Measurements from ENCODE around the gene EPN3.

The EPN3 gene

GRCh38 chr17:50576864-50577263 is 44.3 kb downstream of the EPN3 start:
- Histone ChIP-seq H3K36me3 (ENCODE audit: control insufficient read depth, insufficient read depth, low read length) (no peaks in the 10 kb centered on the region), H3K4me3 (ENCODE audit: insufficient read depth, low read depth, low read length, poor library complexity, severe bottlenecking) (no peak overlapping the region), H3K9me3 (ENCODE audit: control insufficient read depth, low read length) (no peaks in the 10 kb centered on the region), H3K27me3 (replicated peaks; ENCODE audit: control insufficient read depth, insufficient read depth, low read length, poor library complexity, severe bottlenecking) (no peaks in the 10 kb centered on the region), H3K27ac (ENCODE audit: insufficient read depth, low read length, poor library complexity, severe bottlenecking) (no peak overlapping the region), H3K4me1 (ENCODE audit: control insufficient read depth, insufficient read depth, low read length, poor library complexity, severe bottlenecking) (no peaks in the 10 kb centered on the region)
- DNase-seq, result no peak

DNA sequence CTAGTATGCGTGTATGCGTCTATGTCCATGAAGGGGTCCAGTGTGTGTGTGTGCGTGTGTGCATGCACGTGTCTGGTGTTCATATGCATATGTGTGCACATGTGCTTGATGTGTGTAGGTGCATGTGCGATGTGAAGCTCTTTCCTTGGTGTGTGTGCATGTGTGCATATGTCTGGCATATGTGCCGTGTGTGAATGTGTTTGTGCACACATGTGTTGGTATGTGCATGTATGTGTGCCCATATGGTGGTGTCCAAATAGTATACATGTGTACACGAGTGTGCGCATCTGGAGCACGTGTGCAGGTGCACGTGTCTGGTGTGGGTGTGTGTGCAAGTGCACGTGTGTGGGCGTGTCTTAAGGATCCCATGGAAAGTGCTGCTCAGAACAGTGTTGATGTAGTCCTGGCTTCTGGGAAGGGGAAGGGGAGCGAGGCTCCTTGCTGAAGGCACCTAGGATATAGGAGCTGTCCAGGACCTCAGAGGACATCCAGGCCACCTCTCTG is 45.0 kb downstream of the EPN3 start:
- no peak overlapping the region for H3K27ac ChIP-seq (ENCODE audit: insufficient read depth, low read length, poor library complexity, severe bottlenecking)

GRCh38 chr17:50578173-50578572 is 45.6 kb downstream of the EPN3 start:
- Histone ChIP-seq H3K36me3 (ENCODE audit: control insufficient read depth, insufficient read depth, low read length) (no peaks in the 10 kb centered on the region), H3K4me3 (ENCODE audit: insufficient read depth, low read depth, low read length, poor library complexity, severe bottlenecking) (no peak overlapping the region), H3K9me3 (ENCODE audit: control insufficient read depth, low read length) (no peaks in the 10 kb centered on the region), H3K4me1 (ENCODE audit: control insufficient read depth, insufficient read depth, low read length, poor library complexity, severe bottlenecking) (no peaks in the 10 kb centered on the region), H3K27ac (ENCODE audit: insufficient read depth, low read length, poor library complexity, severe bottlenecking) (no peak overlapping the region), H3K27me3 (replicated peaks; ENCODE audit: control insufficient read depth, insufficient read depth, low read length, poor library complexity, severe bottlenecking) (no peaks in the 10 kb centered on the region)
- DNase-seq, result no peak

More for the DNA sequence above, 45.0 kb downstream of the EPN3 start:
- H3K4me3 ChIP-seq (ENCODE audit: insufficient read depth, low read depth, low read length, poor library complexity, severe bottlenecking), result no peak overlapping the region
- H3K27me3 ChIP-seq (replicated peaks; ENCODE audit: control insufficient read depth, insufficient read depth, low read length, poor library complexity, severe bottlenecking), result no peaks in the 10 kb centered on the region
- H3K36me3 ChIP-seq (ENCODE audit: control insufficient read depth, insufficient read depth, low read length), result no peaks in the 10 kb centered on the region
- DNase-seq, result no peak
- no peaks in the 10 kb centered on the region for H3K9me3 ChIP-seq (ENCODE audit: control insufficient read depth, low read length)
- H3K4me1 ChIP-seq (ENCODE audit: control insufficient read depth, insufficient read depth, low read length, poor library complexity, severe bottlenecking), result no peaks in the 10 kb centered on the region

- H3K36me3 ChIP-seq (ENCODE audit: control insufficient read depth, insufficient read depth, low read length), result no peaks in the 10 kb centered on the region
- H3K4me1 ChIP-seq (ENCODE audit: control insufficient read depth, insufficient read depth, low read length, poor library complexity, severe bottlenecking), result no peaks in the 10 kb centered on the region
- H3K4me3 ChIP-seq (ENCODE audit: insufficient read depth, low read depth, low read length, poor library complexity, severe bottlenecking), result no peak overlapping the region
- DNase-seq, result no peak
- no peaks in the 10 kb centered on the region for H3K27me3 ChIP-seq (replicated peaks; ENCODE audit: control insufficient read depth, insufficient read depth, low read length, poor library complexity, severe bottlenecking)
- no peaks in the 10 kb centered on the region for H3K9me3 ChIP-seq (ENCODE audit: control insufficient read depth, low read length)
- no peak overlapping the region for H3K27ac ChIP-seq (ENCODE audit: insufficient read depth, low read length, poor library complexity, severe bottlenecking)
Measured at GRCh38 chr17:50579399-50579798, 46.9 kb downstream of the EPN3 start.

DNA sequence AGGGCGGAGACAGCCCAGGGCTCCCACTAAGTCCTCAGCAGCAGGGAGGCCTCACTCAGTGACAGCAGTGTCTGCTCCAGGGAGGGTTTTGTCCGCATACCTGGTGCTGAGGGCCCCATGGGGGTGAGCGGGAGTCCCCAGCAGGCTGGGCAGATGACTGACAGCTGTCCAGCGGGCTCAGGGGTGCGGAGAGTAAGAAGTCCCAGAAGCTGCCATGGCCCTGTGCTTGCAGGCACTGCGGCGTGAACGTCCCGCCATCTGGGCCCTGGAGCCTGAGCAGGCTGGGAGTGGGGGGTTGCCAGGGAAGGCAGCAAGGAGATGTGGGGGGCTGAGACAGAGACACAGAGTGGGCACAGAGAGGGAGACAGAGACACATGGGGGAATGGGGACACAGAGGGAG is 48.1 kb downstream of the EPN3 start:
- no peaks in the 10 kb centered on the region for H3K9me3 ChIP-seq (ENCODE audit: control insufficient read depth, low read length)
- no peak overlapping the region for H3K4me3 ChIP-seq (ENCODE audit: insufficient read depth, low read depth, low read length, poor library complexity, severe bottlenecking)
- no peak for DNase-seq
- H3K4me1 ChIP-seq (ENCODE audit: control insufficient read depth, insufficient read depth, low read length, poor library complexity, severe bottlenecking), result no peaks in the 10 kb centered on the region
- H3K27ac ChIP-seq (ENCODE audit: insufficient read depth, low read length, poor library complexity, severe bottlenecking), result no peak overlapping the region
- H3K27me3 ChIP-seq (replicated peaks; ENCODE audit: control insufficient read depth, insufficient read depth, low read length, poor library complexity, severe bottlenecking), result no peaks in the 10 kb centered on the region
- no peaks in the 10 kb centered on the region for H3K36me3 ChIP-seq (ENCODE audit: control insufficient read depth, insufficient read depth, low read length)

DNA sequence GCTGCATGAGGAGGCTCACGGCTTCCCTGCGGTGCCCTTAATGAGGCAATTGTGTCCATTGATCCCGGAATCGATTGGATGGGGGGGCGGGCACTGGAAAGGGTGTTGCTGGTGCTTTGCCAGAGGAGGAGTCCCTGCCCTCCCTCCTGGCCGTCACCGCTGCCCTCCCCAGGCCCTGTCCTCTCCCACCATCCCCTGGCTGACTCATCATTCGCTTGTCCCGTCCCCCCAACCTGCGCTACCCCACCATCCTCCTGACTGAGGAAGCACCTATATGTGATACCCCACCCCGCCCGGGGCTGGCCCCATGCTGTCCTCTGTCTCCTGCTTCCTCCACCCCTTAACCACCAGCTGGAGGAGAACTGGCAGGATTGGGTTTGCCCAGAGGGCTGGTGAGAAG is 48.8 kb downstream of the EPN3 start:
- Histone ChIP-seq H3K27ac (ENCODE audit: insufficient read depth, low read length, poor library complexity, severe bottlenecking) (no peak overlapping the region), H3K4me3 (ENCODE audit: insufficient read depth, low read depth, low read length, poor library complexity, severe bottlenecking) (no peak overlapping the region), H3K27me3 (replicated peaks; ENCODE audit: control insufficient read depth, insufficient read depth, low read length, poor library complexity, severe bottlenecking) (no peaks in the 10 kb centered on the region), H3K9me3 (ENCODE audit: control insufficient read depth, low read length) (no peaks in the 10 kb centered on the region), H3K36me3 (ENCODE audit: control insufficient read depth, insufficient read depth, low read length) (no peaks in the 10 kb centered on the region), H3K4me1 (ENCODE audit: control insufficient read depth, insufficient read depth, low read length, poor library complexity, severe bottlenecking) (no peaks in the 10 kb centered on the region)
- no peak for DNase-seq

DNA sequence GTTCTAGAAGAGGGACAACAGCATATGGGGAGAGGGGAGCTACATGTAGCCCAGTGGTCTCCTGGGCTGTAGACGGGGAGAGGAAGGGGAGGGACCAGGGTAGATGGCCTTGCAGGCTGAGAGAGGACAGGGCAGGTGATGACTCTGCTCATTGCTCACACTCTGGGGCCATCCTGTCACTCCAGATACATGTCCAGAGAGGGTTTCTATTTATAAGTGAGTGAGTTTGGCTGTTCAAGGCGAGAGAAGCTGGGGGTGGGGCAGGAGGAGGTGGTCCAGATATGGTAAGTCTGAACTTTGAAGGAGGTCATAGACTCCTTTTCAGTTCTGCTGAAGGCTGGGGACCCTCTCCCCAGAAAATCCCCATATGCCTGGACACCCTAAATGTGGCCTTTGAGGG is 50.2 kb downstream of the EPN3 start:
- no peak for DNase-seq
- no peaks in the 10 kb centered on the region for H3K27me3 ChIP-seq (replicated peaks; ENCODE audit: control insufficient read depth, insufficient read depth, low read length, poor library complexity, severe bottlenecking)

DNA sequence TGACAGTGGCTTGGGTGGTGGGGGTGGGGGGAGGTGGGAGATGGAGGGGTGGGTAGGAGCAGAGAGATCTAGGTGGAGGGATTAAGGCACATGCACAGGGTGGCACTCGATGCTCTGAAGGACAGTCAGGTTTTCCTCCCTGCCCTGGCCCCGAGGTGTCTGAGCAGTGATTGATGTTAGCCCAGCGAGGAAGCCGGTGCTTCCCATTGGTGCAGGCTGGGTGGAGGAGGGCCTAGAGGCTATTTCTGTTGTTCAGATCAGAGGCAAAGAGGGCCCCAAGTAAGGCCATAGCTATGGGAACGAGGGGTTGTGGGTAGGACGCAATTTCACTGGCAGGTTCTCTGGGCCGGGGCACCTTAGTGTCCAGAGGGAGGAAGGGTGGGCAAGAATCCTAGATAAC is 51.1 kb downstream of the EPN3 start:
- H3K27ac ChIP-seq (ENCODE audit: insufficient read depth, low read length, poor library complexity, severe bottlenecking), result no peak overlapping the region
- H3K36me3 ChIP-seq (ENCODE audit: control insufficient read depth, insufficient read depth, low read length), result no peaks in the 10 kb centered on the region
- no peak overlapping the region for H3K4me3 ChIP-seq (ENCODE audit: insufficient read depth, low read depth, low read length, poor library complexity, severe bottlenecking)
- DNase-seq, result no peak
- H3K9me3 ChIP-seq (ENCODE audit: control insufficient read depth, low read length), result no peaks in the 10 kb centered on the region
- no peaks in the 10 kb centered on the region for H3K4me1 ChIP-seq (ENCODE audit: control insufficient read depth, insufficient read depth, low read length, poor library complexity, severe bottlenecking)
- H3K27me3 ChIP-seq (replicated peaks; ENCODE audit: control insufficient read depth, insufficient read depth, low read length, poor library complexity, severe bottlenecking), result no peaks in the 10 kb centered on the region

More for the DNA sequence above, 50.2 kb downstream of the EPN3 start:
- H3K4me3 ChIP-seq (ENCODE audit: insufficient read depth, low read depth, low read length, poor library complexity, severe bottlenecking), result no peak overlapping the region
- no peak overlapping the region for H3K27ac ChIP-seq (ENCODE audit: insufficient read depth, low read length, poor library complexity, severe bottlenecking)
- no peaks in the 10 kb centered on the region for H3K4me1 ChIP-seq (ENCODE audit: control insufficient read depth, insufficient read depth, low read length, poor library complexity, severe bottlenecking)
- no peaks in the 10 kb centered on the region for H3K36me3 ChIP-seq (ENCODE audit: control insufficient read depth, insufficient read depth, low read length)
- no peaks in the 10 kb centered on the region for H3K9me3 ChIP-seq (ENCODE audit: control insufficient read depth, low read length)

GRCh38 chr17:50584116-50584515 is 51.6 kb downstream of the EPN3 start:
- Histone ChIP-seq H3K27ac (ENCODE audit: insufficient read depth, low read length, poor library complexity, severe bottlenecking) (no peak overlapping the region), H3K4me3 (ENCODE audit: insufficient read depth, low read depth, low read length, poor library complexity, severe bottlenecking) (no peak overlapping the region), H3K36me3 (ENCODE audit: control insufficient read depth, insufficient read depth, low read length) (no peaks in the 10 kb centered on the region), H3K9me3 (ENCODE audit: control insufficient read depth, low read length) (no peaks in the 10 kb centered on the region), H3K27me3 (replicated peaks; ENCODE audit: control insufficient read depth, insufficient read depth, low read length, poor library complexity, severe bottlenecking) (no peaks in the 10 kb centered on the region), H3K4me1 (ENCODE audit: control insufficient read depth, insufficient read depth, low read length, poor library complexity, severe bottlenecking) (no peaks in the 10 kb centered on the region)
- DNase-seq, result no peak

DNA sequence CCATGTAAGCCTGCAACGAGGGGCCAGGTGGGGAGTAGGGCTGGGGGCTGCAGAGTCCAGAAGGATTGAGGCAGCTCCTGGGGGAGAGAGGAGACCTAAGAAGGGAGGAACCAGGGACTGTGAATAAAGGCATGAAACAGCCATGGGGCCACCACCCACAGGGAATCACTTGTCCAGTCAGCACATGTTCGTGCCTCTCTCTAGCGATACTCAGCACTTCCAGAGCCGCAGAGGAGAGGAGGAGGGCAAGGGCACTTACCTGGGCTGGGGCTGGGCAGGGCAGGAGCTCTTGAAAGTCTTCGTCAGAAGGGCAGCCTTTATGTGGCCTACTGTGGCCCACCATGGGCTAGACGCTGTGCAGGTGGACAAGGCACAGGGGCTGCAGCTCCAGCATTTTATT is 52.2 kb downstream of the EPN3 start:
- DNase-seq, result no peak

GRCh38 chr17:50585346-50585745 is 52.8 kb downstream of the EPN3 start:
- no peaks in the 10 kb centered on the region for H3K36me3 ChIP-seq (ENCODE audit: control insufficient read depth, insufficient read depth, low read length)
- no peaks in the 10 kb centered on the region for H3K4me1 ChIP-seq (ENCODE audit: control insufficient read depth, insufficient read depth, low read length, poor library complexity, severe bottlenecking)
- no peak overlapping the region for H3K4me3 ChIP-seq (ENCODE audit: insufficient read depth, low read depth, low read length, poor library complexity, severe bottlenecking)
- no peak overlapping the region for H3K27ac ChIP-seq (ENCODE audit: insufficient read depth, low read length, poor library complexity, severe bottlenecking)
- H3K27me3 ChIP-seq (replicated peaks; ENCODE audit: control insufficient read depth, insufficient read depth, low read length, poor library complexity, severe bottlenecking), result no peaks in the 10 kb centered on the region
- no peaks in the 10 kb centered on the region for H3K9me3 ChIP-seq (ENCODE audit: control insufficient read depth, low read length)
- DNase-seq, result no peak

More for the DNA sequence above, 52.2 kb downstream of the EPN3 start:
- Histone ChIP-seq H3K9me3 (ENCODE audit: control insufficient read depth, low read length) (no peaks in the 10 kb centered on the region), H3K4me1 (ENCODE audit: control insufficient read depth, insufficient read depth, low read length, poor library complexity, severe bottlenecking) (no peaks in the 10 kb centered on the region), H3K27me3 (replicated peaks; ENCODE audit: control insufficient read depth, insufficient read depth, low read length, poor library complexity, severe bottlenecking) (no peaks in the 10 kb centered on the region), H3K27ac (ENCODE audit: insufficient read depth, low read length, poor library complexity, severe bottlenecking) (no peak overlapping the region), H3K4me3 (ENCODE audit: insufficient read depth, low read depth, low read length, poor library complexity, severe bottlenecking) (no peak overlapping the region), H3K36me3 (ENCODE audit: control insufficient read depth, insufficient read depth, low read length) (no peaks in the 10 kb centered on the region)

Data from effector memory CD4-positive, alpha-beta T cell (primary cell).